ENCODE data around the gene DOCK3.

The DOCK3 gene

GRCh38 chr3:51393134-51393495 is 718.4 kb downstream of the DOCK3 start:
- no peak for FAIRE-seq

GRCh38 chr3:51393564-51393963 is 718.8 kb downstream of the DOCK3 start:
- no peak for FAIRE-seq

- FAIRE-seq: no peak
Measured at GRCh38 chr3:51394541-51394940, 719.8 kb downstream of the DOCK3 start.

GRCh38 chr3:51395493-51396213 is 720.9 kb downstream of the DOCK3 start:
- no peak for FAIRE-seq

GRCh38 chr3:51396401-51396800 is 721.7 kb downstream of the DOCK3 start:
- no peak for FAIRE-seq

- FAIRE-seq: no peak
Measured at GRCh38 chr3:51397392-51397791, 722.7 kb downstream of the DOCK3 start.

- no peak for FAIRE-seq
Measured at GRCh38 chr3:51398595-51399310, 724.0 kb downstream of the DOCK3 start.

GRCh38 chr3:51400166-51400565 is 725.4 kb downstream of the DOCK3 start:
- FAIRE-seq: no peak

- no peak for FAIRE-seq
Measured at GRCh38 chr3:51401735-51402134, 727.0 kb downstream of the DOCK3 start.

GRCh38 chr3:51403675-51404074 is 728.9 kb downstream of the DOCK3 start:
- FAIRE-seq: no peak

GRCh38 chr3:51408021-51408420 is 733.3 kb downstream of the DOCK3 start:
- no peak for FAIRE-seq

GRCh38 chr3:51408813-51409212 is 734.1 kb downstream of the DOCK3 start:
- FAIRE-seq: no peak

GRCh38 chr3:51422211-51422610 is 747.5 kb downstream of the DOCK3 start:
- no peak for FAIRE-seq

GRCh38 chr3:51426921-51427320 is 752.2 kb downstream of the DOCK3 start:
- FAIRE-seq: no peak

- no peak for FAIRE-seq
Measured at GRCh38 chr3:51429138-51429537, 754.4 kb downstream of the DOCK3 start.
